ENCODE results near the gene NSUN7. TPM values are rescaled to one million over a fixed set of nuclear protein-coding genes. Genes with fewer than 3 reads are reported as not detected.

Gene NSUN7
- total and polyA plus RNA-seq, 2 of the 13 experiments (the other 11 are each of a cell fraction or from before 2014, with no cell fraction given) = 0.05 TPM; not detected in 1

GRCh38 chr4:40730091-40730679 lies 19.6 kb upstream of the NSUN7 start (continued):
- no peak for TF ChIP-seq MYPOP (CRISPR knock-in tag; IDR thresholded peaks at IDR 0.05)

GRCh38 chr4:40731361-40731760 lies 18.4 kb upstream of the NSUN7 start:
- ChIA-PET CTCF (ENCODE audit: low intra/inter-chr PET ratio, low total read pairs) (no interaction called here), POLR2A (no interaction called here)
- H2AFZ ChIP-seq (ENCODE audit: low read length) = no peak overlapping the region
- TF ChIP-seq ZNF616 (CRISPR knock-in tag; IDR thresholded peaks at IDR 0.05; ENCODE audit: low read depth) (no peak), POGZ (CRISPR knock-in tag; IDR thresholded peaks at IDR 0.05) (no peak), SNAPC2 (CRISPR knock-in tag; IDR thresholded peaks at IDR 0.05) (no peak), FOXA3 (CRISPR knock-in tag; IDR thresholded peaks at IDR 0.05) (no peak), ZNF605 (CRISPR knock-in tag; IDR thresholded peaks at IDR 0.05) (no peak), ZNF318 (CRISPR knock-in tag; IDR thresholded peaks at IDR 0.05) (no peak)

More at GRCh38 chr4:40731361-40731760, 18.4 kb upstream of the NSUN7 start:
- Histone ChIP-seq H3K36me3 (replicated peaks in 1 of 2; ENCODE audit: control insufficient read depth in 1 of 2, insufficient read depth in 2 of 2, low read length in 2 of 2) (no peaks in the 10 kb centered on the region), H3K4me3 (replicated peaks in 1 of 3; ENCODE audit: insufficient read depth in 1 of 3, low read depth in 2 of 3, low read length in 3 of 3) (no peak overlapping the region), H4K20me1 (ENCODE audit: insufficient read depth, low read length) (no peaks in the 10 kb centered on the region), H3K27ac (ENCODE audit: extremely low read length, insufficient read depth, low read length) (no peak overlapping the region), H3K4me1 (ENCODE audit: insufficient read depth, low read length) (peaks cover 29% of the 10 kb centered on the region), H3K9me3 (ENCODE audit: low read length) (no peaks in the 10 kb centered on the region), H3K27me3 (ENCODE audit: control insufficient read depth in 1 of 2, insufficient read depth in 2 of 2, low read length in 2 of 2) (no peaks in the 10 kb centered on the region; a peak in 2 of 5 replicates), H3K4me2 (ENCODE audit: low read depth, low read length) (peak overlapping the region; percentile 64), H3K9ac (ENCODE audit: insufficient read depth, low read depth, low read length) (no peak overlapping the region), H3K79me2 (ENCODE audit: insufficient read depth, low read length) (no peaks in the 10 kb centered on the region)
- BruUV-seq (replicated peaks) = no TSS peak
- in situ Hi-C loops (cut with HindIII; ENCODE audit: extremely low pct_ligation_motif_present, low pct_unique_long_range_greater_than_20kb) = loop anchor here (10.0 kb wide), 1 partner anchor 163 kb away; no protein-coding TSS in a partner anchor
- DNase-seq (ENCODE audit: low spot score) (no peak), ATAC-seq (no peak), FAIRE-seq (no peak)
- intact Hi-C loops (cut with micrococcal nuclease; ENCODE audit: unreplicated experiment) = no loop called here

Data from HepG2 (cell line).